WI38 (cell line): ENCODE measurements around the gene ARHGAP27.

ENCODE experiments used
- H3K4me3 ChIP-seq: 2 replicates; pipeline ENCODE4 v1.5.1; 2011; ENCODE audit warnings: low read depth, mild to moderate bottlenecking, control low read depth, low read length
- CTCF ChIP-seq: IDR thresholded peaks from 2 replicates; pipeline ENCODE4 v1.5.1; 2012; ENCODE audit warnings: low read depth, mild to moderate bottlenecking, control low read depth, low read length

ARHGAP27 gene

DNA sequence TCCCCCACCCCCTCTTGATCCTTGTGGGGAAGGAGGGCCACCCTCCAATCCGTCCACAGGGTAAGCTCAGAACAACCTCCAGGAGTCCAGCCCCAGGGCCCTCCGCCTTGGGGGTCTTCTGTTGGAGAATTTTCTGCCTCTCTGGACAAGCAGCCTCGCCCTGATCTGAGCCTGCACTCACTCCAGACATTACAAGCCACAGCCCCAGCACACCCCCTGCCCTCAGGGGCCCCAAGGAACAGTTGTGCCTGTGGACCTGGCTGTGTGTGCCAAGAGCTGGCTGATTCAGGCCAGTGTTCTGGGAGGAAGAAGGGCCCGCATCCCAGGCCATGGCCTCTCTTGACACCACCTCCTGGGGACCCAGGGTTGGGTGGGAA, 477 bp upstream of the ARHGAP27 start:
- no peak overlapping the region for H3K4me3 ChIP-seq
- TF ChIP-seq CTCF, result no peak

DNA sequence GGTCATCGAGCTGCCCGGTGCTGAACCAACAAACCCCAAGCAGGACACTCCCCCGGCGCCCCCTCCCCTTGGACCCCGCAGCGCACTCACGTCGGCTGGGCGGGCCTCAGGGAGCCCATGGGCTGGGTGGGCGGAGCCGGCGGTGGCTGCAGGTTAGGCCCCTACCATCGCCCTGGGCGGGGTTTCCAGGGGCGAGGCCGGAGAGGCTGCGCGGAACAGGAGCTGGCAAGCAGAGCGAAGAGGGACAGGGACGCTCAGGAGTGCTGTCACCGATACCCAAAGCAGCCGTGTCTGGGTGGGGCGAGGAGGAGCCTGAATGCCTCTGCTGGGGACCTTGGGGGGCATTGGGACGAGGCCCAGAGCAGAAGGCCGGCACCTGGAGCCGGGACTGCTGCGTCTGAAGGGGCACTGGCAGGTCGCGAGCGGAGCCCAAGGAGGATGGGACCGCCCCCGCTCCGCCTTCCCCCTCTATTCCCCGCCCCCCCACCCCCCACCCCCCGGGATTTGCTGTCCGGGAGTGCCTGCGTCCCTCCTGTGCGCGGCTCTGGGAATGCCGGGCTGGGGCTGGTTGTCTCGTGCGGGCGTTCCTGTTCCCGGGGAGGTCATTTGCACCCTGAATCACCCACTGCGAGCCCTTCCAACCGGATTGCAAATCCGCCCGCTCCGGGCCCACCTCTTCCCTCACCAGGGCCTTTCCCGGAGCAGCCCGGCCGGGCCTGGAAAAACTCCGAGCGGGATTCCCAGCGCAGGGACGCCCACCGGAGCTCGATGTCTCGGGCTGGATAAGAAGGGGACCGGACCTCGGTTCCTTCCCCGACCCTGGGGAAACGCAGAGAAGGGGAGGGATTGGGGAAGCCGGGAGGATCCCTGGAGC, 902 bp downstream of the ARHGAP27 start:
- no peak for TF ChIP-seq CTCF
- peak overlapping the region; percentile 45 for H3K4me3 ChIP-seq

- no peak for TF ChIP-seq CTCF
- peak overlapping the region; percentile 40; the same call in 1 of the 2 replicates for H3K4me3 ChIP-seq
These were observed 1.7 kb downstream of the ARHGAP27 start for GRCh38 chr17:45430738-45431530.

- no peak overlapping the region for H3K4me3 ChIP-seq
These were observed 2.5 kb downstream of the ARHGAP27 start for GRCh38 chr17:45430006-45430737.

GRCh38 chr17:45429339-45430005, 3.2 kb downstream of the ARHGAP27 start:
- H3K4me3 ChIP-seq, result no peak overlapping the region
- TF ChIP-seq CTCF, result no peak

More at GRCh38 chr17:45430006-45430737, 2.5 kb downstream of the ARHGAP27 start:
- no peak for TF ChIP-seq CTCF

DNA sequence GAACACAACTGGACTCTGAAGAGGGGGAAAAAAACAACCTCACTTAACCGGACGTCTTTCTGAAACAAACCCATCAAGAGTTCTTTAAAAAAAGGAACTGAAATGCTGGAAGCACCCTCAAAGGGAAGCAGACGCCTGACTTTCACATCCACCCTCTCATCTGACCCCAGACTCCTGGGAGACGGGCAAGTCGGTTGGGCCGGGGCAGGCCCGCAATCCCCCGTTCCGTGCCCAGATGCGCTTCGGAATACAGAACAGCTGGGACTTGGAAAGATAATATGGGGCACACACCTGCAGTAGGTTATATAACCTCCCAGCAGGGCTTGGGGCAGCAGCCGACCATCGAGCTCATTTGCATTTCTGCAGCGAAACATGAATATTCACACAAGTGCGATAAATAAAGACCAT, 3.7 kb downstream of the ARHGAP27 start:
- H3K4me3 ChIP-seq, result no peak overlapping the region
- TF ChIP-seq CTCF, result no peak
